Neural crest cell (in vitro differentiated cells): ENCODE measurements around the gene FXYD4. TPM values are rescaled to one million over a fixed set of nuclear protein-coding genes. Genes with fewer than 3 reads are reported as not detected.
A peak's percentile ranks its signal among the peaks of the same experiment; 100 is the strongest.

ENCODE experiments used
- DNase-seq: peaks from one replicate; pipeline ENCODE4 v3.0.0; 2021; ENCODE audit warnings: low read depth, mixed read lengths, low spot score
- H3K27ac Mint-ChIP-seq: one replicate; pipeline ENCODE4 v1.8.0; 2021; ENCODE audit warnings: mild to moderate bottlenecking, mixed read lengths; ENCODE audit not compliant: unreplicated experiment
- H3K27me3 Mint-ChIP-seq: 2 replicates; pipeline ENCODE4 v1.8.0; 2021; ENCODE audit warnings: low read depth, mild to moderate bottlenecking, mixed read lengths
- H3K36me3 Mint-ChIP-seq: 2 replicates; pipeline ENCODE4 v1.8.0; 2021; ENCODE audit warnings: low read depth, mild to moderate bottlenecking, mixed read lengths
- H3K4me1 Mint-ChIP-seq: 2 replicates; pipeline ENCODE4 v1.8.0; 2021; ENCODE audit warnings: mixed read lengths
- H3K4me3 Mint-ChIP-seq: one replicate; pipeline ENCODE4 v1.8.0; 2021; ENCODE audit warnings: mild to moderate bottlenecking, mixed read lengths
- H3K9me3 Mint-ChIP-seq: 2 replicates; pipeline ENCODE4 v1.8.0; 2021; ENCODE audit warnings: mixed read lengths
- total RNA-seq: library from RNA; stranded (reverse); gene quantifications from 2 replicates; pipeline ENCODE4 v1.2.1, GENCODE V29; 2021
- TF ChIP-seq, protein P1 (sequence below): fragments of 200-600 bp; sonication (generic); conservative IDR thresholded peaks from 2 replicates; pipeline ENCODE4 v1.5.0; 2021; ENCODE audit warnings: antibody characterized with exemption, mild to moderate bottlenecking

FXYD4 gene
- total RNA-seq, 1 donor from 2014 or later, result not detected

DNA sequence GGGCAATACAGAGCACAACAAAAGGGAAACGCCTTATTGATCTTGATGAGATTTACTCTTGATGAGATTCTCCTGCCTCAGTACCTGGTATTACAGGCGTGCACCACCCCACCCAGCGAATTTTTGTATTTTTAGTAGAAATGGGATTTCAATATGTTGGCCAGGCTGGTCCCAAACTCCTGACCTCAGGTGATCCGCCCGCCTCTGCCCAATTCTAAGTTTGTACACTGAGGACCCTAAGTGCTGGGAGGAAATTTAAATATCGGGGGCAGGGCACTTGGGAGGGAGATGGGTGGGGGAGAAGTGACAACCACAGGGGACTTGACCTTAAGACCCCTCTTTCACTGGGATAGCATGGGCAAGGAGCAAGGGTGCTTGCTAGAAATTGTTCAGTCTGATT, 23.4 kb downstream of the FXYD4 start:
- peaks cover 64% of the 10 kb centered on the region for H3K4me1 Mint-ChIP-seq

DNA sequence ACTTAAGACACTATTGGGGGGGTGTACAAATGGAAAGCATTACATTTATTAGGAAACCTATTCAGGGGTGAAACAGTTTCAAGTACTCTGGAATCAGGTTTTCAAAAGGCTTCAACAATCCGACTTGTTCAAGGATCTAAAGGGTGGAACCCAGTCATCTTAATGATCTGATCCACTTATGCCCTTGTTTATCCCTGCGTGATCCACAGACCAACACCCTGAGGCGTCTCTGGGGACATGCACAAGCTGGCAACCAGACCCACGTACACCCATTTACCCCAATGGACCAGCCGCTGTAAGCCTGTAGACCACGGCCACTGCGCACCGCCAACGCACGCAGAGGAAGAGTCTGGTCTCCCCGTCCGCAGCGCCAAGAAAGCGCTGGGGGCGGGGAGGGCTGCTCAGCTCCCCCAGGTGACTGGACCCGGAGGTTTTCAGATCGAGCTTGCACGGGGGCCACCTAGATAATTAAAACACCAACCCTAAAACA, 24.2 kb downstream of the FXYD4 start:
- H3K4me1 Mint-ChIP-seq, result peaks cover 64% of the 10 kb centered on the region
- peaks cover 3% of the 10 kb centered on the region for H3K27me3 Mint-ChIP-seq
- TF ChIP-seq, protein P1, sequence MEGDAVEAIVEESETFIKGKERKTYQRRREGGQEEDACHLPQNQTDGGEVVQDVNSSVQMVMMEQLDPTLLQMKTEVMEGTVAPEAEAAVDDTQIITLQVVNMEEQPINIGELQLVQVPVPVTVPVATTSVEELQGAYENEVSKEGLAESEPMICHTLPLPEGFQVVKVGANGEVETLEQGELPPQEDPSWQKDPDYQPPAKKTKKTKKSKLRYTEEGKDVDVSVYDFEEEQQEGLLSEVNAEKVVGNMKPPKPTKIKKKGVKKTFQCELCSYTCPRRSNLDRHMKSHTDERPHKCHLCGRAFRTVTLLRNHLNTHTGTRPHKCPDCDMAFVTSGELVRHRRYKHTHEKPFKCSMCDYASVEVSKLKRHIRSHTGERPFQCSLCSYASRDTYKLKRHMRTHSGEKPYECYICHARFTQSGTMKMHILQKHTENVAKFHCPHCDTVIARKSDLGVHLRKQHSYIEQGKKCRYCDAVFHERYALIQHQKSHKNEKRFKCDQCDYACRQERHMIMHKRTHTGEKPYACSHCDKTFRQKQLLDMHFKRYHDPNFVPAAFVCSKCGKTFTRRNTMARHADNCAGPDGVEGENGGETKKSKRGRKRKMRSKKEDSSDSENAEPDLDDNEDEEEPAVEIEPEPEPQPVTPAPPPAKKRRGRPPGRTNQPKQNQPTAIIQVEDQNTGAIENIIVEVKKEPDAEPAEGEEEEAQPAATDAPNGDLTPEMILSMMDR, result no peak
- peaks cover 24% of the 10 kb centered on the region for H3K36me3 Mint-ChIP-seq
- H3K9me3 Mint-ChIP-seq, result no peaks in the 10 kb centered on the region
- H3K4me3 Mint-ChIP-seq, result peak overlapping the region; percentile 96
- DNase-seq, result no peak
- peak overlapping the region; percentile 98 for H3K27ac Mint-ChIP-seq

More for the DNA sequence above, 23.4 kb downstream of the FXYD4 start:
- Mint-ChIP-seq H3K27ac (no peak overlapping the region), H3K4me3 (peak overlapping the region; percentile 96), H3K9me3 (no peaks in the 10 kb centered on the region), H3K36me3 (peaks cover 29% of the 10 kb centered on the region), H3K27me3 (peaks cover 3% of the 10 kb centered on the region)
- TF ChIP-seq, protein P1, result no peak
- DNase-seq, result no peak

DNA sequence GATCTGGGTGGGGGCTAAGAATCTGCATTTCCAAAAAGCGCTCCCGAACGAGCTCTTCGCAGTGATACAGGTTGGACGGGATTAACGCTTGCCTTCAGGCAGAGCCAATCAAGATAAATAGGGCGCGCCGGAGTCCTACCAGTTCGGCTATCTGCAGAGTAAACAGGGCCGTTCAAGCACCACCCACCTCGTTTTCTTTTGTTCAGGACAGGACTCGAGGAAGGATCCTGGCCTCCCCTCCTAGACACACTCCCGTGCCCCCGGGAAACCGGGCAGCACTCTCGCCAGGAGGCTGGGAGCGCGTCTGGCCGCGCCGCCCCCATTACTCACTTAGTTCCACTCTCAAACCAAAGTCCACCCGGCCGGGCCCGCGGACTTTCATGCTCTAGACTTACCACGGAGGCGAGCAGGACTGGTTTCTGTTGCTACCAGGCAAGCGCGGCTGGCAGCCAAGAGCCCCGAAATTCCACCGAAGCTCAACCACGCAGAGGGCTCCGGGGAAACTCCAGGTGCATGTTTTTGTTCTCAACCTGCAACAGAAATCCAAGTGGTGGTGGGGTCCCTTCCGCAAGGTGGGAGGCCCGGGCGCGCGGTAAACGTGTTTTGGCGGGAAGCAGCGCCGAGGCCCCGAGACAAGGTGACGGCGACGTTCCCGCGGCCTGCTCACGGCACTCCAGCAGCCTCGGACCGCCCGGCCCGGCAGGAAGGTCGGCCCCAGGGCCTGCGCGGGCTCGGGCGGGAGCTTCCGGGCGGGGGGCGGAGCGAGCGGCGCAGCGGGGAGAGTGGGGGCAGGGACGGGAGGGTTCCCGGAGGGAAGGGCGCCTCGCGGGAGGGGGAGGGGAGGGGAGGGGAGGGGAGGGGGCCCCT, 24.9 kb downstream of the FXYD4 start:
- TF ChIP-seq, protein P1, result no peak
- Mint-ChIP-seq H3K9me3 (no peaks in the 10 kb centered on the region), H3K27ac (peak overlapping the region; percentile 98), H3K36me3 (peaks cover 22% of the 10 kb centered on the region), H3K4me1 (peaks cover 66% of the 10 kb centered on the region), H3K4me3 (peak overlapping the region; percentile 96), H3K27me3 (peaks cover 3% of the 10 kb centered on the region)
- peak; percentile 72 for DNase-seq

DNA sequence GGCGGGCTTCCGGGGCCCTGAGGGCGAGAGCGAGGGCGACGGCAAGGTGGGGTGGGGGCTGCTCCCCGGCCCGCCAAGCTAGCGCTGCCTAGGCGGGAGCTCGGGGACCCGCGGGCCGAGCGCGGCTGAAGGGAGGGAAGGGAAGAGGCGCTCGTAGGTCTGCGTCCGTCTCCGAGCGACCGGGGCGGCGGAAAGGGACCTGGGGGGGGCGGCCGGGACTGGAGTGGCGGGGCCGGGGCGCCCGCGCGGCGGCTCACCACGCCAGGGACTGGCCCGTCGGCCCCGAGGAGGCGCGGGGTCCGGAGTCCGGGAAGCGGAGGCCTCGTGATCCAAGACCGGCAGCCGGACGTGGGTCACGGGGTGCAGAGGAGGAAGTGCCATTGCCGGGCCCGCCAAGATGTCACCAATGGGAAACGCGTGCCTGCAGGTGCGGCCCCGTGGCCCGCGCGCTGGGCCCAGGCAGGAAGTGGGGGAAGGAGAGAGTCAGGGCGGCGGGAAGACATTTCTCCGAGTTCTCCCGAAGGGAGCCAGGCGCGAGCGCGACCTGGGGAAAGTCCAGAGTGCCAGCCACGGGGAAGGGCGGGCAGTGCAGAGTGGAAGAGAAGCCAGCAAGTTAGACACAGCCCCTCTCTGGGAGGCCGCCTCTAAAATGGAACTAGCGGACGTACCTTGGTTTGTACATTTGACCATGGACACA, 25.6 kb downstream of the FXYD4 start:
- H3K27me3 Mint-ChIP-seq, result peaks cover 3% of the 10 kb centered on the region
- TF ChIP-seq, protein P1, result no peak
- peak overlapping the region; percentile 96 for H3K4me3 Mint-ChIP-seq
- H3K36me3 Mint-ChIP-seq, result peaks cover 18% of the 10 kb centered on the region
- H3K9me3 Mint-ChIP-seq, result no peaks in the 10 kb centered on the region
- peaks cover 70% of the 10 kb centered on the region for H3K4me1 Mint-ChIP-seq
- H3K27ac Mint-ChIP-seq, result peak overlapping the region; percentile 98
- peak; percentile 64 for DNase-seq

DNA sequence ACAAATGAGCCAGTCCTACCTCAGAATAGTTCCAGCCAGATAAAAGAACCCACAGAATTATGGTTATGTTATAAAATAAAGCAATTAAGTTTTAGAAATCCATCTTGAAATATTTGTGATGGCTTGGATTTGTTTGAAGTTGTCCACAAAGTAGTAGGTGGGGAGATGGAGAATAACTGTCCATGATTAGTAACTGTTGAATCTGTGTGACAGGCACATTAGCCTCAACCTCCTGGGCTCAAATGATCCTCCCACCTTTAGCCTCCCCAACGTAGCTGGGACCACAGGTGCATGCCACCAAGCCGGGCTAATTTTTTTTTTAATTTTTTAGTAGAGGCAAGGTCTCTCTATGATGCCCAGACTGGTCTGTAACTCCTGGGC, 27.5 kb downstream of the FXYD4 start:
- Mint-ChIP-seq H3K27ac (no peak overlapping the region), H3K9me3 (no peaks in the 10 kb centered on the region), H3K36me3 (peaks cover 7% of the 10 kb centered on the region), H3K27me3 (peaks cover 3% of the 10 kb centered on the region), H3K4me1 (peaks cover 71% of the 10 kb centered on the region), H3K4me3 (peak overlapping the region; percentile 96)
- TF ChIP-seq, protein P1, result no peak
- no peak for DNase-seq
